DMS153 treated with DMSO at 0.1 percent for 48 hours (cell line): Measurements from ENCODE around the gene KIAA1958.

ENCODE experiments used
- DNase-seq: peaks from one replicate; lab custom pipeline; 2025; ENCODE audit not compliant: unreplicated experiment; lab: John Stamatoyannopoulos, UW

KIAA1958 gene, protein sequence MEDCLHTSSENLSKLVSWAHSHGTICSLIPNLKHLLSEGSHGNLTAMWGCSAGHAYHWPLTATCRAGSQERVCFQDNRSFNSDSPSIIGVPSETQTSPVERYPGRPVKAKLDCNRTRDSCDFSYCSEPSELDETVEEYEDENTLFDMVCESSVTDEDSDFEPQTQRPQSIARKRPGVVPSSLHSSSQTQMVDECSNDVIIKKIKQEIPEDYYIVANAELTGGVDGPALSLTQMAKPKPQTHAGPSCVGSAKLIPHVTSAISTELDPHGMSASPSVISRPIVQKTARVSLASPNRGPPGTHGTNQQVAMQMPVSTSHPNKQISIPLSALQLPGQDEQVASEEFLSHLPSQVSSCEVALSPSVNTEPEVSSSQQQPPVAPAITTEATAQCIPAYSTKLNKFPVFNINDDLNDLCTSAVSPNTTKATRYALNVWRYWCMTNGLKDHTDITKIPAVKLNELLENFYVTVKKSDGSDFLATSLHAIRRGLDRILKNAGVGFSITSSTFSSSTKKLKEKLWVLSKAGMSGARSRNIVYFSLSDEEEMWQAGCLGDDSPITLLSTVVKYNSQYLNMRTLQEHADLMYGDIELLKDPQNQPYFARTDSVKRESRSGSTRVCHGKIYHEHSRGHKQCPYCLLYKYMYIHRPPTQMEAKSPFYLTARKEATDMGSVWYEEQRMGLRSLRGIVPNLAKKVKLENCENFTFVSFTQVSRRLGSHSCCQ

DNA sequence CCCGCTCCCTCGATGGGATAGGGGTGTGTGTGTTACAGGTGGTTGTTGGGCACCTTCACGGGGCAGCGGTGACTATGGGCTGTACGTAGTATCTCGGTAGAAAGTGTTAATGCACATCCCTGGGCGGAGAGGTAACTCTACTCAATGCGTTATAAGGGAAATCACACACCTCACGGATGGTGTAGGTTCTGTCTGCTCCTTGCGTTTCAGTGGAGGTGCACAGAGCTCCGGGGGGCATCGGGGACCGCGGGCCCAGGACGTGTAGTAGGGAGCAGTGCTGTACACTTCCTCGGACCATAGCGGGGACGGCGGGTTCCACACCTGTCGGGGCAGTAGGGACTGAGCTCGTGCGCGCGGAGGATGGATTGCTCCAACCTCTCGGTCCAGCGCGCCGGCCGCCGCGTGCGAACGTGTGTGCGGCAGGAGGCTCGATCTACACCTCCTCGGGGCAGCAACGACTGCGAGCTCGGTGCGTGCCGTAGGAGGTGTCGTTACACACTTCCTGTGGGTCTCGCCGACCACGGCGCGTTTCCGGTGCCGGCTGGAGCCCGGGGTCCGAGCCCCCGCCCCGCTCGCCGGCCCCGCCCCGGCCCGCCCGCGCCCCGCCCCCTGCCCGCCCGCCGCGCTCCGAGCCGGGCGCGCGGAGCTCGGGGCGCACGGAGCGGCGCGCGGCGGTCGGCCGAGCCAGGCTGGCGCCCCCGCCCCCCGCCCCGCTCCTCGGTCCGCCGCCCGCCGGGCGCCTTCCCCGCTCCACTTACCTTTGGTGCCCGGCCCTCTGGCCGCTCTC is at the start of gene KIAA1958:
Gene KIAA1958, plus strand, starts transcription at position 607 of the 787 bp plus-strand sequence. CDS start 87,254 bp downstream, outside the sequence.
- DNase-seq = peak; percentile 64

DNA sequence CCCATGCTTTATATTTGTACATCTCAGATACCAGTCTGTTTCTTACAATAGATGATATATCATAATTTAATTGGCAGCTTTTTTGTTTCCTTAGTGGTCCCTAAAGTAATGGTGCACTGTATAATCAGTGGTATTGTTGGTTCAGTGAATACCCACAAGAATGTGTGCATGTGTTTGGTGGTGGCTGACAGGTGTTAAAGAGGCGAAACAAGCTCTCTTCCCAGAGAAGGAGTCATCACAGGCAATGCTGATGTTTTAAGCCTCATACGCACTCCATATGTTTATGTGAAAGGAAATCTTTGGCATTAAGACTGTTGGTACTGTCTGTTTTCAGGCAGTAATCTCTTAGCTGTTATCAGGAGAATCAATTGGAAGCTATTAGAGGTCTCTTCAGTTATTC is 49.2 kb upstream of the KIAA1958 start:
- no peak for DNase-seq

DNA sequence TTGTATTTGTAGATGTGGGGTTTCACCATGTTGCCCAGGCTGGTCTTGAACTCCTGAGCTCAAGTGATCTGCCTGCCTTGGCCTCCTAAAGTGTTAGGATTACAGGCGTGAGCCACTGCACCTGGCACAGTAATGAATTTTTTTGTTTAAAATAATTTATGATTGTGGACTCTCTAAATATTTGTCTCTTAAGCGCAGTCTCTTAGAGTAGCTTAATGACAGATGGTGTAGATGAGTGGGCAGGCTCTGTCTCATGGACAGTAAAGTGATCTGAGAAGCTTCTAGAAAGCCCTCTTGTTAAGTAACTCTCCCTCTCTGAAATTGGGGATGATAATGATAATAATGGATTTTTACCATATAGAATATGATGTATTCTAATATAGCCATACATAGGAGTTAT is 47.5 kb upstream of the KIAA1958 start:
- DNase-seq = no peak

DNA sequence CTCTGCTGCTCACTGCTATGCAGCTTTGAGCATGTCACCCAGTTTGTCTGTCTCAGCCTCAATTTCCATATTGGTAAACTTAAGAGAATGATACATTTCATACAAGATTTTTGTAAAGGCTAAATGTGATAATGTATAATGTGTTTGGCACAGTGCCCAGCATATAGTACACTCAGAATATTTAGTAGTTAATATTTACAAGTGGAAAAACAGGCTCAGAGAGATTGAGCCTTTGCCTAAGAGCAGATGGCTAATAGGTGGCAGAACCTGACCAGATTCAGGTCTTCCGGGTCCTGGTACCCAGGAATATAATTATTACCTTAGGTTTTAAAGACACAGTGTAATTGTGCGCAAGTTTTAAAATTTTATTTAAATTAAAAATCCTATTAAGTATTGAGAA is 46.8 kb upstream of the KIAA1958 start:
- no peak for DNase-seq

DNA sequence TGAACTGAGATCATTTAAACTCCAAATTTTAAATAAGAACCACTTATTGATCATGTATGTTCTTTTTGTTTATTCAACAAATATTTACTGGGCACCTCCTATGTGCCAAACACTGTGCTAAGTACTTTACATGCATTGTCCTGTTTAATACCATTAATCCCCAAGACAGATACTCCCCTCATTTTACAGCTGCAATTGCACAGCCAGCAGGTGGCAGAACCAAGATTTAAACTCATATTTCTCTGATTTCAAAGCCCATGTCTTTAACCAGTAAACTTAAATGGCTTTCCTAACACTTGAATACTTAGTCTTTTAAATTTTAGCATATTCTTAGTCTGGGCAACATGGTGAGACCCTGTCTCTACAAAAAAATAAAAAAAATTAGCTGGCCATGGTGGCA is 43.4 kb upstream of the KIAA1958 start:
- peak; percentile 4 for DNase-seq

DNA sequence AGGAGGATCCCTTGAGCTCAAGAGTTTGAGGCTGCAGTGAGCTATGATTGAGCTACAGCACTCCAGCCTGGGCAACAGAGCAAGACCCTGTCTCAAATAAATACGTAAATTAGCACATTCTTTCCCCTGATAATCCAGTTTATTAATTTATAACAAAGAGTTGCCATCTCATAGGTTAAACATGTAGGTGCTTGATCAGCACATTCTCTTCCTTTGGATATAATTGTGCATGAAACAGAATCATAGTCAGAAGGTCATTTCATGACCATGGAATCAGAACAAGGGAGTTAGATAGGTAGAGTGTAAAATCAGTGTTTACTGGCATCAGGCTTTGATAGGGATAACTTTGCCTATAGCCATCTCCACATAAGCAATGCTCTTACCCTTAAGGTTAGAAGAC is 43.0 kb upstream of the KIAA1958 start:
- no peak for DNase-seq

DNA sequence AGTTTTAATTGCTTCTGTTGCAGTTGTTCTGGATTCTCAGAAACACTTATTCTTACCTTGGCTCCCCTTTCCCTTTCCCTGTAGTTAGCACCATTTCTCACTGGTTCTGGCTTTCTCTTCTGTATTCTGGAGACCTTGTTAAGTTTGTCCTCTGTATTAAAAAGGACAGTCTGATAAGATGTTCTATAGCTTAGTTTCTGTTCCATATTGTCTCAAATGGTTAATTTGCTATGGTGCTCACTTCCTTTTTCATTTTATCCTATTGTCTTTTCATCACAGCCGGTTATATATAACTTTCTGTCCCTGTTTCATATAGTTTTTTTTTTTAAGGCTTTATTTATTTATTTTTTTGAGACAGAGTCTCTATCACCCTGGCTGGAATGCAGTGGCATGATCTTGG is 41.4 kb upstream of the KIAA1958 start:
- DNase-seq = no peak

DNA sequence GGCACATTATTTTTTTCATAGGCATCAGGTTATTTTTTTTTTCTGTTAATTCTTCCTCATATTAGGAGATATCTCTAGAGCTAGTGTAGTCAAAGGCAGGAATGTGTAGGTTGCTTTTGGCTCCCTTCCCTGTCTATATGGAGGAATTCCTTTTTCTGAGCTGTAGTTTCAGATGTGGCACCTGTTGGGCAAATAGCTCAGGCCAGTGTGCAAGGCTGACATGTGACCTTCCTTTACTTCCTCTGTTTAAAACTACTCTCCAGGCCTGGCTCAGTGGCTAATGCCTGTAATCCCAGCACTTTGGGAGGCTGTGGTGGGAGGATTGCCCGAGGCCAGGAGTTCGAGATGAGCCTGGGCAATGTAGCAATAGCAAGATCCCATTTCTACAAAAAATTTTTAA is 40.5 kb upstream of the KIAA1958 start:
- DNase-seq = no peak

DNA sequence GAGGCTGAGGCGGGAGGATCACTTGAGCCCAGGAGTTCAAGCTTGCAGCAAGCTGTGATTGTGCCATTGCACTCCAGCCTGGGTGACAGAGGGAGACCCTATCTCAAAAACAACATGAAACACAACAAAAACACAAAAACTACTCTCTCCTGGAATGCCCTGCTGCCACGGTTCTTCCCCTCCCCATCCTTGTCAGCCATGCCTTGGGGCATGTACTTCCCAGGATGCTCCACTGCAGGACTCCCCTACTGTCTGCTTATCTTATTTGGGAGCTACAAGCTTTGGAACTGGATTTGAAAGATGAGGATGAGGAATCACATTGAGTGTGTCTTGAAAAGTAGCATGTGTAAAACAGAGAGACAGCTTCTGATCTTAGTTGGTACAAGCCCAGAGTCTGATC is 40.1 kb upstream of the KIAA1958 start:
- DNase-seq = no peak

DNA sequence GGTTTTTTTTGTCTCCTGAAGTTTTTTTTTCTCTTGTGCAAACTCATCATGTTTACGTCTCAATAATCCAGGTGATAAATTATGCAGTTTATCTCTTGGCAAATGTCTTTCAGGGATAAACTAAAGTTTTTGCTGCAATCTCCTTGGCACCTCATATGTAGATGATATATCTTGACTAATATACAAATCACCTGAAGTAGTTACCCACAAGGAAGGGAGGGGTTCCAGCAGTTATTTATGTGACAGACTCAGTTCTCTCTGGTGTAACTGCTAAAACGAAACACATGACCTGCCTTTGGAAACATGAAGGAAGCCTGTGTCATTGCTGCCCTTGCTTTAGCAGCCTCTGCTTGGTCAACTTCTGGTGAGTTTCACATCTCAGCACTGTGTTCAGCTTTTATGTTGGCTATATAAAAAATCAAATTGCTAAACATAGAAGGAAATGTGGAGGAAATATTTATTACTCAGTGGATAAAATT is 39.3 kb upstream of the KIAA1958 start:
- DNase-seq = no peak

DNA sequence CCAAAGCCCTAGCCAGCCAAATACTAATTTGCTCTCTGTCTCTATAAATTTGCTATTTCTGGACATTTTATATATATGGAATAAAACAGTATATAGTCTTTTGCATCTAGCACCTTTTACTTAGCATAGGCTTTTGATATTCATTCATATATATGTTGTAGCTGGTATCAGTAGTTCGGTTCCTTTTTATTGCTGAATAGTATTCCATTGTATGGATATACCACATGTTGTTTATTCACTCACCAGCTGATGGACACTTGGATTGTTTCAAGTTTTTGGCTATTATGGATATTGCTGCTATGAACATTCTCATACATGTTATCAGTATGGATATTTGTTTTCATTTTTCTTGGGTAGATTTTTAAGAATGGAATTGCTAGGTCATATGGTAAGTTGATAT is 23.8 kb upstream of the KIAA1958 start:
- no peak for DNase-seq

DNA sequence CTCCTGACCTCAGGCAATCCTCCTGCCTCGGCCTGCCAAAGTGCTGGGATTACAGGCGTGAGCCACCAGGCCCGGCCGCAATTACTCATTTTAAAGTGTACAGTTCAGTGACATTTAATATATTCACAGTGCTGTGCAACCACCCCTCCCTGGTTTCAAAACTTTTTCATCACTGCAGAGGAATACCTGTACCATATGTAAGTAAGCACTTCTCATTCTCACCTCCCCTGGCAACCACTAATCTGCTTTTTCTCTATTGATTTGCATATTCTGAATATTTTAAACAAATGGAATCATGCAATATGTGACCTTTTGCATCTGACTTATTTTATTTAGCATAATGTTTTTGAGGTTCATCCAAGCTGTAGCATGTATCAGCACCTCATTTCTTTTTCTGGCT is 21.3 kb upstream of the KIAA1958 start:
- no peak for DNase-seq

DNA sequence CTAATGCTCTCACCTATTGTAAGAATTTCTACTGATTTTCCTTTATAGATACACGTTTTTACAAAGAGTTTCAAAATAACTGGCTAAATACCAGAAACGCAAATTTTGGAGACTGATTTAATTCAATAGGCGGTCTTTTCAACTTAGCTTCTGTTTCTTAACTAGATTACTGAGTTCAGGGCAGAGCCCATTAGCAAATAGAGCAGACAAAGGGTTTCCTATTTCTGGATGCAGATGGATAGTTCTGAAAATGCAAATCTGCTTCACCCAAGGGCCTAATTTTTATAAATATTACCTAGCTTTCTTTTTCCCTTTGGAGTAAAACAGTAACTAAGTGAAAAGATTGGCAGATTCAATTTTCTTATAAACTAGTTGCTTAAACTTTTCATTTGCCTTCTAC is 13.6 kb upstream of the KIAA1958 start:
- DNase-seq = no peak

DNA sequence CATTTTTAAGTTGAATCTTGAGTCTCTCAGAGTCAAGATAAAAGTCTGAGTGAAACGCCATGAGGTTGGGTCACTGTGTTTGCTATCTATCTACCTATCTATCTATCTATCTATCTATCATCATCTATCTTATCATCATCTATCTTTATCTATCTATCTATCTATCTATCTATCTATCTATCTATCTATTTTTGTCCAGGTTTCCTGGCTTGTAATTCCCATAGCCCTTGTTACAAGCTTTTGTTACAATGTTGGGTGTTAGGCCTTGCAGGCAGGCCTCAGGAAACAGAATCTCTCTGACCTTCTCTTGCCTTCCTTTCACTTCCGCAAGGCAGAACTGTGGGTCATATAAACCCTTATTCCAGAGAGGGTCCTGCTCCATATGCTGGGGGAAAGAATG is 12.6 kb upstream of the KIAA1958 start:
- no peak for DNase-seq

DNA sequence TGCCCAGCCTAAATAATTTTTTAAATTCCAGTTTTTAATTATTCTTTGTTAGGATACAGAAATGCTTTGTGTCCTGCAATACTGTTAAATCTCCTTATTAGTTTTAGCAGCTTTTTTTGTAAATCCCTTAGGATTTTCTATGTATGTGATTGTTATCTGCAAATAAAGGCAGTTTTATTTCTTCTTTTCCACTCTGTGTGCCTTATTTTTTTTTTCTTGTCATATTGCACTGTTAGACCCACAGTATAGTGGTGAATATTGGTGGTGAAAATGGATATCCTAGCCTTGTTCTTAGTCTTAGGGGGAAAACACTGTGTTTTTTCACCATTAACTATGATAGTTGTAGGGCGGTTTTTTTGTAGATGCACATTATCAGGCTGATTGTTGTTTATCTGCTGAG is 11.3 kb upstream of the KIAA1958 start:
- no peak for DNase-seq

DNA sequence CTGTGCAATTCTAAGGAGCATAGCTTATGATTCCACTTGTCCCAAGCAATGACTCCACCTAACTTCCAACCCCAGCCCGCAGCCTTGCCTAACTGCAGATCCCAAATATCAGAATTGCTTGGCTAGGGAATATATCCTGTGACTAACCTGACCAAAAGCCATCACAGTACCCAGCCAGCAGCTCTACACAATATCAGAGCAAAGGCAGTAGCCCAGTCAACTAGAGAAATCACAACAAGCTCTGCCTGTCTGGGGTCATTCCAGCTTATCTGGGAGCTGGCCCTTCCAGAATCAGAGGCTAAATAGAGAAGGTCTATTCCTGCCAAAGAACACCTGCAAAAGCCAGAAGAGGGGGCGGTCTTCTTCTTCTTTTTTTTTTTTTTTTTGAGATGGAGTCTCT is 9.3 kb upstream of the KIAA1958 start:
- DNase-seq = no peak

DNA sequence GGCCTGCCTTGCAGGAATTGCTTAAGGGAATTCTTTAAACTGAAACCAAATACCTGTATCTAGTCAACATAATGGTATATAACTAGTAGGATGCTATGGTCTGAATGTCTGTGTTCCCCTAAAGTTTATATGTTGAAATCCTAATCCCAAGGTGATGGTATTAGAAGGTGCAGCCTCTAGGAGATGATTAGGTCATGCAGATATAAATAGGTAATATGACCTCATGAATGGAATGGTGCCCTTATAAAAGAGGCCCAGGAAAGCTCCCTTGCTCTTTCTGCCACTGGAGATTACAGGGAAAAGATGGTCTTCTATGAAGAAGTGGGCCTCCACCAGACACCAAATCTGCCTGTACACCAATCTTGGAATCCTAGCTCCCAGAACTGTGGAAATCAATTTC is 7.4 kb upstream of the KIAA1958 start:
- DNase-seq = no peak

DNA sequence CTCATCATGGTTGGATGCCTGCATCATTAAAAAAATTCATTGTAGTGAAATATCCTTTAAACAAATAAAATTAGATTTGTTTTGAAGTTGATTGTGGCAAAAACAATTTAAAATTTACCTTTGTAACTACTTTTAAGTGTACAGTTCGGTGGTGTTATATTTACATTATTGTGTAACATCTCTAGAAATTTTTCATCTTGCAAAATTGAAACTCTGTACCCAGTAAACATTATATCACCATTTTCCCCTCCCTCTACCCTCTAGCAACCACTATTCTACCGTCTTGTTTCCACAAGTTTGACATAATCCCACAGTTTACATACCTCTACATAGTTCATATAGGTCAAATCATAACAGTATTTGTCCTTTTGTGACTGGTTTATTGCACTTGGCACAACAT is 2.0 kb upstream of the KIAA1958 start:
- DNase-seq = no peak

DNA sequence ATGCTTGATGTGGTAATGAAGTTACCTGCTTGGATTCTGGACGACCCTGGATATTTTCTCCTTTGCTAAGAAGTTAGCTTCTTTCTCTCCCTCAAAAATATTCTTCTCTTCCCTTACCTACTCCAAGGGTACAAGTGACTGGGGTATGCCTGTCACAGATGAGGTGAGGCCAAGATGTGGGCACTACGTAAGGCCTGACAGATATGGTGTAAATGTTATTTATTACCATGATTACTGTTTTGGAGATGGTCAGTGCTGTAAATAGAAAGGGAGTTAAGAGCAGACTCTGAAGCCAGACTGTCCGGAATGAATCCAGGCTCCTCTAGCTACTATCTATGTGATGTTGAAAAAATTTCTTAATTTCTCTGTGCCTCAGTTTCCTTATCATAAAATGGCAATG is 1.1 kb upstream of the KIAA1958 start:
- DNase-seq = no peak

DNA sequence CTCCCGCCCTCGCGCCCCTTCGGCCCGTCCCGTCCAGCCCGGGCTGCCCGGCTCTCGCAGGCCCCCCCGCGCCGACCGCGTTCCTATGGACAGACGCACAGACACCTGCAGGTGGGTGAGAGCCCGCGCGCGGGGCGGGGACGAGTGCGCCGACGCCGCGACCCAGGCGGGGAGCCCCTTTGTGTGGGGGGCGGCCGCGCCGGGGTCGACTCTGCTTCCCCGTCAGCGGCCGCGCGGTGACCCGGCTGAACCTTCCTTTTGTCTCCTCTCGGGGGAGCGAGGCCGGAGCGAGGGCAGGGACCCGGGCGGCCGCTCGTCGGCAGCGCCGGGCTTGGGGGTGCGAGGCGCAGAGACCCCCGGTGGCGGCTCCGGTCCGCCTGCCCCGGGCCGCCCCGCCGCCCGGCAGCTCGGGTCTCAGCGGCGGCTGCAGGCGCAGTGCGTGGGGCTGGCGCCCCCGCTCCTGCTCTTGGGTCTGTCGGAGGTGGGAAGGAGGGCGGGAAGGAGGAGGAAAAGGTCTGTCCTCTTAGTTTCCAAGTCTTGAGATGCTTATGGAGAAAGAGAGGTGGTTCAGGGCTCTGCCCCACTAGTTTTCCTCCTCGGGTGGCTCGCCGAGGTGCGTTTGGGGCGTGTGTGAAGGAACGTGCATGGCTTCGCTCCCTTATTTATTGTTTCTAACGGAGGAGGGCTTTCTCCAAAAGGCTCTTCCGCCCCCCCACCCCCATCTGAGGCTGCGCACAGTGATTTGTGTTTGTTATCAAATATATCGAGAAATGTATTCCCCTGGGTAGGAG is 576 bp downstream of the KIAA1958 start:
- DNase-seq = no peak

DNA sequence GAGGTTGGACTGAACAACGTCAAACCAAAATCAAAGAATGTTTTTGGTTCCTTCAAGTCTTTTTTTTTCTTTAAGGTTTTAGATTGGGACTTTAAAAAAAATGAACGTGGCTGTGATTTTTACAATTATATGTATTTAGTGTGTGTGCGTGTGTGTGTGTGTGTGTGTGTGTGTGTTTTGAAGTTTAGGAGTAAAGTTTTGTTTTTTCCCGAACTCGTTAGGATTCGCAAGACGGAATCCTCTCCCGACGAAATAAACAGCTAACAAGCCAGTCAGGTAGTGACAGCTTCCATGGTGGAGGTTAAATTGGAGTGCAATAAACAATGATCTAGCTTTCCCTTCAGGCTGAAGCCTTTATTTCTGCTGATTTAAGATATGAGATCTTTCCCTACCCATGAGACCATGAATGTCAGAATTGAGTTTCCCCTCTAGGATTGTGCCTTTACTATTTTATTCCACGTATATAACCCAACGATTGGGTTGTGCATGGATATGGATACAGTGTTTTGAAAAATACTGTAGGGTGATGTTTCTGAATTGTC is 1.2 kb downstream of the KIAA1958 start:
- no peak for DNase-seq
